MV-4-11 (cell line): ENCODE data around the gene SCGB1C1.
A peak's percentile ranks its signal among the peaks of the same experiment; 100 is the strongest.
"Not testable (repeated sequence)": the region's sequence is repeated elsewhere in the genome, so short reads cannot be mapped to it uniquely, and the experiment has no call there.

Experiments
- DNase-seq: peaks from one replicate; lab custom pipeline; 2025; lab: John Stamatoyannopoulos, UW

The SCGB1C1 gene

DNA sequence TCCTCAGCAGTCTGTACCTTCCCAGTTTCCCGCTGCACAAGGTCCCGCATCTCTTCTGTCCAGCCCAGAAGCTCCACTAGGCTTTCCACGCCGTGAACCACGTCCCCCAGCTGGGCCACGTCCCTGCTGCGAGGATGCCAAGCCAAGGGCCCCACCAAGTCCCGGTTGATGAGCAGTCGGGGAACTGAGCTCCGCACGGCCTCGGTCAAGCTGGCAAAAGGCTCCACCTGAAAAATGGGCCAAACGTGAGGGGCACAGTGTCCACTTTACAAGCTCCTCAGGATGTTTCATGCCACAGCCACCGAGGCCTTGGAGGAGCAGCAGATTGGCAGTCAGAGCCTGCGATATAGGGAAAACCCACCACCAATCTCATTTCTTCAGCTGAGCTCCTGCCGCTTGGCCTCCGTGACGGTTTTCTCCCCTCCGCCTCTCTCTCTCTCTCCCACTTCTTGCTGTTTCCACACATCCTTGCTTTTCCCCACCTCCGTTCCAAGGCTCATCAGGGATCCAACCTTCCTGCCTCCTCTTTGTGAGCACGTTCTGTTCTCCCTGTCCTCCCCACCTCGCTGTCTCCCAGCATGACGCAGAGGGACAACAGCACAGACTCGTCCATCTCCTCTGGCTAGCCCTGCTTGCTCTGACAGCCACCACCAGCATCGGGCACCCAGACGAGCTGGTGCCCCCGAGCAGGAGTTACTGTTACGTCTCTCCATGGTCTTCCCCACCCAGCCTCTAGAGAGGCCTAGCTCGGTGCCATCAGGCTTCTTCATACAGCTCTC is 26.1 kb downstream of the SCGB1C1 start:
- DNase-seq, result no peak

DNA sequence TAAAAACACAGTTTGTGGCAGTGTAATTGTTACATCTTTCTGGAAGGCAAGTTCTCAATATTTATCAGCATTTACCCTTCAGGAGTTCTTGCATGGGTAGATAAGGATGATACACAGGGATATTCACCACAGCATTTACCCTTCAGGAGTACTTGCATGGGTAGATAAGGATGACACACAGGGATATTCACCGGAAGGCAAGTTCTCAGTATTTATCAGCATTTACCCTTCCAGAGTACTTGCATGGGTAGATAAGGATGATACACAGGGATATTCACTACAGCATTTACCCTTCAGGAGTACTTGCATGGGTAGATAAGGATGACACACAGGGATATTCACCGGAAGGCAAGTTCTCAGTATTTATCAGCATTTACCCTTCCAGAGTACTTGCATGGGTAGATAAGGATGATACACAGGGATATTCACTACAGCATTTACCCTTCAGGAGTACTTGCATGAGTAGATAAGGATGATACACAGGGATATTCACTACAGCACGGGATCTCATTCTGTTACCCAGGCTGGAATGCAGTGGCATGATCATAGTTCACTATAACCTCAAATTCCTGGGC is 27.9 kb downstream of the SCGB1C1 start:
- DNase-seq, result not testable (repeated sequence)

GRCh38 chr11:221539-221938 is 28.7 kb downstream of the SCGB1C1 start:
- no peak for DNase-seq

DNA sequence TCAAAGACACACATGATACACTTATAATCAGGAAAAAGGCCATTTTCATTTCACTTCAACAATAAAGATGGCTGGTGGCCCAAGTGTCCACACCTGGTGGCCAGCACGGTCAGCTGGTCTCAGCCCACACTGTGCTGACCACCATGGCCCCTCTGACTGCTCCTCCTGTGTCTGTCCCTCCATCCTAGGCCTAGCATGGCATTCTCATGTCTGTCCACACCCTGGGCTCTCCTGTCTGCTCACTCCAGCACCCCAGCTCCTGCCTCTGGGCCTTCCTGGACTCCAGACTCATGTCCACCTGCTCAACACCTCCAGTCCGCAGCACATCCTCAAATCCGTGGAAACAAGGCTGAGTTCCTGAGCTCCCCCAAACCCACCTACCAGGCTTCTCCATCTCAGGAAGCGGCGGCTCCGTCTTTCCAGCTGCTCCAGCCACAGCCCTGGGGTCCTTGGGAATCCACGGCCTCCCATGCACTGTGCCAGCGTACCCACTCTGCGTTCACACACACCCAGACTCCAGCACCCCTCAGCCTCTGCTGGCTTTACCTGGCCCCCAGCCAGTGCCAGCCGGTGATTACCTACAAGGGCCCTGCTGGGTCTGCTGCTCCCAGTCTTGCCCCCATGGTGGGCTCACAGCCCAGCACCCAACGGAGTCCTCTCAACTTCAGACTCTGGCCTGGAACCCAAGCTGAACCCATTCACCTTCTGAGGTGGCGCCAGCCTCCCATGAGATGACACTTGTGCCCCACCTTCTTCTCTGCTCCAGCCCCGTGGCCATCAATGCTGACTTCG is 29.3 kb downstream of the SCGB1C1 start:
- no peak for DNase-seq

DNA sequence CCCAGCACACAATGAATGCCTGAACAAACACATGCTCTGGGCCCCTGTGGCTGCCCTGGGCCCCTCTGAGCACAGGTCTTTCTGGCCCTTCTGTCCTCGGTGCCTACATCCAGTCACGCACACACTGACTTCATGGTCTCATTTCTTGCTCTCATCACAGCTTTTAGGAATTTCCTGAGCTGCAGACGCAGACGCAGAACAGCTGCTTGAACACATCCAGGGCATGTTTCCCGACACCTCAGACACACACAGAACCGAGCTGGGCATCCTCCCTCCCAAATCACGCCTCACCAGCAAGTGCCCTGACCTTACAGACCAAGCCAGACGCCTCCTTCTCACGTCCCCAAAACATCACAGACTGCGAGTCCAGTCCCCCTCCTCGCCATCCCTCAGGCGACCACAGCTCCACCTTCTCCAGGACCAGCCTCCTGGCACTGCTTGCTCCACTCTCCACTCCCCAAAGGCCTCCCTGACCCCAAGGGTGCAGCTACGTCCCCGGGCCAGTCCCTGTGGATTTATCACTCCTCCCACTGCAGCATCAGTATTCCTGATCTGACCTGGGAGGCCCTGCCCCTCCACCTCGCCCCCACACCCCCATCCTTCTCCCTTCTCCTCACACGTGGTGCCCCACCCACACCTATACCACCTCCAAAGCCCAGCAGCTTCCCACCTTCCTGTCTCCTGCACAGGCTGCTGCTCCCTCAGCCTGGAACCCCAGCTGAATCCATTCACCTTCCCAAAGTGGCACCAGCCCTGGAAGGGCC is 30.3 kb downstream of the SCGB1C1 start:
- DNase-seq, result no peak

DNA sequence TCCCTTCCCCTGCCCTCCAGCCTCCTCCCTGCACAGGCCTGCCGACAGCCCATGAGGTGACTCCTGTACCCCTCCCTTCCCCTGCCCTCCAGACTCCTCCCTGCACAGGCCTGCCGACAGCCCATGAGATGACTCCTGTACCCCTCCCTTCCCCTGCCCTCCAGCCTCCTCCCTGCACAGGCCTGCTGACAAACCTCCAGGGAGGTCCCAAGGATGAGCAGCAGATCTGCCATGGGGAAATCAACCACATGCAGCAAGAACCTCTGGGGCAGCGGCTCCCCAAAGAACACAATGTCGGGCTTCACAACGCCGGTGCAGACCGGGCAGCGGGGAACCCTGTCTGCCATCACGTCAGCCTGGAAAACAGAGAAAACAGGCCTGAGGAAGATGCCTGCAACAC is 31.0 kb downstream of the SCGB1C1 start:
- no peak for DNase-seq

DNA sequence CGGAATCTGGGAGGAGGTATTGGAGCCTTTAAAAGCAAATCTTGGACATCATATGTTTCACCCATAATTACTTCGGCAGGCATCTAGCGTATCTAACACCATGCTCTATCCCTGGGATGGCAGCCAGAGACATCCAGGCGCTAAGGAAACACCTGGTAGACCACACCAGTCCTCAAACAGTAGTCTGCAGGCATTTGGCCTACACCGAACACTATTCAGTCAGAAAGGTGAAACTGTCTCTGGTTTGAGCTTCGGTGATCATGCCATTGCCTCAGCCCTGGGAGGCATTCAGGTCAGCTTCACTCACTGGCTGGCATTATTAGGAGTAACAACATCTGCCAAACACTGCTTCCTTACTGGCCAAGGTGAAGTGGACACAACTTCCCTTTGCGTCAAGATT is 31.5 kb downstream of the SCGB1C1 start:
- DNase-seq, result no peak

DNA sequence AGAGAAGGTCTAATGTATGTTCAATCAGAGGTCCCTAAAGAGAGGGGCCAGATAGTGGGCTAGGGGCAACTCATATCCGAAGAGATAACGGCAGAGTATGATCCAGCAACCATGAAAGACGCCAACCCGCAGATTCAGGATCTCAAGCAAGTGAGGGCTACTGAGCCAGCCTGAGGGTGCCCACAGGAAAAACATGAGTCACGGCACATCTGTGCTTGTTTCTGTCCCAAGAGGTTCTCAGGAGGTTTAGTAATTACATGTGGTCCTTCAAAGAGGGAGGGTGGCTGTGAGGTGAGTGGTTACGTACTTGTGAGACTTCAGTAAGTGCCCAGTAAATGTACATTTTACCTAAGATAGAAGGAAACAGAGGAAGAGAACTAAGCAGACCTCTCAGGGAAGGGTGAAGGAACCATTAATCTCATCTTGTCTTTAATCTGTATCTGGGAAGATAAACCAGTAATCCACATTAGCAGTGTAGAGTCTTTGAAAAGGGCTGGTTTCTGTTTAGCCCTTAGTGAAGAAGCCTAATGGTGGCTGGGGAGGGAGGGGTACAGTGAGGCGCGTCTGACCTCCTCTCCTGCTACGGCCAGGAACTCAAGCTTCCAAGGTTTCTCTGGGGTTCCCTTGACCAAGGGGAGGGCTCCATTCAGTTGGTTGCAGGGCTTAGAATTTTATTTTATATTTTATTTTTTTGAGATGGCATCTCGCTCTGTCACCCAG is 33.0 kb downstream of the SCGB1C1 start:
- peak; percentile 77 for DNase-seq

- DNase-seq, result no peak
Measured at GRCh38 chr11:227824-228379, 35.0 kb downstream of the SCGB1C1 start.

GRCh38 chr11:230431-230830 is 37.6 kb downstream of the SCGB1C1 start:
- no peak for DNase-seq

DNA sequence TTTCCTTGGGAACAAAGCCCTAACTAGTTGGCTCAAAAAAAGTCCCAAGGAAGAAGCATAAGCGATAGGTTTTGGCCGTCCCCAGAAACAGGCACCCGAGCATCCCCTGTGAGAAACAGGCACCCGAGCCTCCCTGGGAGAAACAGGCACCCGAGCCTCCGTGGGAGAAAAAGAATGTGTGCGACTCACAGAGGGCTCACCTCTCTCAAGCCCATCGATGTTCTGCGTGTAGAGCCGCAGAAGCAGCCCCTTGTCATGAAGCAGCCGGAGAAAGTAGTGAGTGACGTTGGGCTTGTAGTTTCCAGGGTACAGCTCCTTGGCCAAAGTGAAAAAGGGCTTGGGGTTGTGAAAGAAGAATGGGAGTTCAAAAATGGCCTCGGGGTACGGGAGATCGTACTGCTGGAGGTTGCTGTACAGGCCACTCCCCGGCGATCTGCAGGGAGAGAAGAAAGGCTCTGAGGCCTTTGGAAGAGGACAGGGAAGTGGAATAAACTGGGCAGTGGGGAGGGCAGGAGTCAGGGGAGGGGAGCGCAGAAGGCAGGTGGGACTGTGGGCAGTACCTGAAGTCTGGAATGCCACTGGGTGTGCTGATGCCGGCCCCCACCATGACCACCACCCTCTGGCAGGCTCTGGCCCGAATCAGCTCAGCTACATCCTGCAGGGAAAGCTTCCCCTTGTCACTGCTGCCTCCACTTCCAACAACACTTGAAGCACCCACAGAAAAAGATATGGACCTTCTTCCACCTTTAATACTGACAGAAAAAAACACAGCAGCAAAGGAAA is 40.1 kb downstream of the SCGB1C1 start:
- no peak for DNase-seq

GRCh38 chr11:235180-235579 is 42.3 kb downstream of the SCGB1C1 start:
- no peak for DNase-seq

- no peak for DNase-seq
Measured at GRCh38 chr11:235609-235996, 42.7 kb downstream of the SCGB1C1 start.

DNA sequence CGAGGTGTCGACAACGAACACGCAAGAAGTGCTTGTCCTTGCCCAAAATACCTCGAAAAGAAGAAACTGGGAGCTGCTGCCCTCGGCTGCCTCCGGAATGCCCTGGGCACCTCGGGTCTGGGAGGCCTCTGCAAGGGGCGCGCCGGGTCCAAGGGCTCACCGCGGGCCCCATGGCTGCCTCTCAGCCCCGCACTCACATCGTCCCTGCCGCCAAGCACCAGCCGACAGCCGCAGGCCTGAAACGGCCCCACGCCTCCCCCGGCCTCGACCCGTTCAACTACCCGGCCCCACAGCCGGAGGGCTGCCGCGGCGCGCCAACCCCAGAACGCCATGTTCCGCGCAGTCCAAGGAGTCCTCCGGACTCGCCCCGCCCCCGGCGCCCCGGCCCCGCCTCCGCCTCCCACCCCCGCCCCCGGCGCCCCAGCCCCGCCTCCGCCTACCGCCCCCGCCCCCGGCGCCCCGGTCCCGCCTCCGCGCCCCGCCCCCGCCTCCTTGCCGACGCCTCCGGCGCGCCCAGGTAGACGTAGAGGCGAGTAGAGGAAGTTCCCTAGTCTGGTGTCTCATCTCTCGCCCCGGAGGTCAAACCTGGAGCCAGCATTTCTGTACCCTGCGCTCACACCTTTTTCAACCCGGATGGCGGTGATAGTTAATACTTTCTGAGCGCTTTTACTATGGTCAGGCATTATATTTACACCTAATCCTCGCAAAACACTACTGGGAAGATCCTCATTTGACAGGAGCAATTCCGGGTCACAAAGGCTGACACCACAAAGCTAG is 43.3 kb downstream of the SCGB1C1 start, which contains the start of gene SIRT3:
Gene SIRT3 (minus strand): TSS at position 346 of the 777 bp plus-strand sequence. CDS start 14 bp downstream, at position 332.
- peak; percentile 75 for DNase-seq

- DNase-seq, result peak; percentile 78
Measured at GRCh38 chr11:236774-237767, 44.2 kb downstream of the SCGB1C1 start, which contains the start of gene PSMD13. PSMD13 (plus strand) TSS chr11:236976; CDS start chr11:237050, 74 bp downstream.

GRCh38 chr11:238346-238745 is 45.5 kb downstream of the SCGB1C1 start:
- not testable (repeated sequence) for DNase-seq

DNA sequence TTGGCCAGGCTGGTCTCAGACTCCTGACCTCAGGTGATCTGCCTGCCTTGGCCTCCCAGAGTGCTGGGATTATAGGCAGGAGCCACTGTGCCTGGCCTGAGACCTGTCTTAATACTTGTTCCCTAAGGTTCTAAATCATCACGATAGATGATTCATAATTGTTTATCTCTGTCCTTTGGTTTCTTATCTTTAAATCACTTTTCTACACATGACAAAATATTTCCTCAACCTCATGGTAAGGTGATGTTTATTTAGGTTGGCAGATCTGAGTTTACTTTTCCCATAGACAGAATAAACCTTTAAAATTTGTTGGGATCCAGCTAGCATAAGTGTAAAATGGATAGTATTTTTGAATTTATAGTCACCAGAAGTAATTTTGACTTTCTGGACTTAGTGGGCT is 47.4 kb downstream of the SCGB1C1 start:
- DNase-seq, result no peak

DNA sequence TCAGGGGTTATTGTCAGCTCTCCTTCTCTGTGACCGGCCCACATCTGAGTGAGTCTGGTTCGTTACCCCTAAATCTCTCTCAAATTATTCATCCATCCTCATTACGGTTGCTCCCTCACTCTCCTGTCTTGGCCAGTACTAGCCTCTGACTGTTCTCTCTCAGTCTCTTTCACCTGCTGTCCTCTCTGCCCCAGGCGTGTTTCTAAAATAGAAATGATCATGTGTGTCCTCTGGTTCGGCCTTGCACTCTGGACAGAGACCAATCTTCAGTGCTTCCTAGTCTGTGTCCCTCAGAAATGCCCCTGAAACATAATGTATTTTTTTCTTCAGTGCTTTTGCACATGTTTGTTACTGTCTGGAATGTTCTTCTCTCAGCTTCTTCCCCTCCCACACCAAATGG is 48.8 kb downstream of the SCGB1C1 start:
- DNase-seq, result no peak
